ENCODE measurements around the gene PRTFDC1.
"Not testable (repeated sequence)": the region's sequence is repeated elsewhere in the genome, so short reads cannot be mapped to it uniquely, and the experiment has no call there.

PRTFDC1 gene

GRCh38 chr10:24840784-24841183, 111.6 kb downstream of the PRTFDC1 start:
- DNase-seq = no peak

DNA sequence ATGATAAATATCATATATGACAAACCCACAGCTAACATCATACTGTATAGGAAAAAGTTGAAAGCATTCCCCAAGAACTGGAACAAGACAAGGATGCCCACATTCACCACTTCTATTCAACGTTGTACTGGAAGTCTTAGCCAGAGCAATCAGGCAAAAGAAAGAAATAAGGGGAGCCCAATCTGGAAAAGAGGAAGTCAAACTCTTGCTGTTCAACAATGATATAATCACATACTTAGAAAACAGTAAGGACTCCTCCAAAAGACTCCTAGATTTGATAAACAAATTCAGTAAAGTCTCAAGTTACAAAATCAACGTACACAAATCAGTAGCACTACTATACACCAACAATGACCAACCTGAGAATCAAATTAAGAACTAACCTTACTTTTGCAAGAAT, 114.6 kb downstream of the PRTFDC1 start:
- not testable (repeated sequence) for DNase-seq

DNA sequence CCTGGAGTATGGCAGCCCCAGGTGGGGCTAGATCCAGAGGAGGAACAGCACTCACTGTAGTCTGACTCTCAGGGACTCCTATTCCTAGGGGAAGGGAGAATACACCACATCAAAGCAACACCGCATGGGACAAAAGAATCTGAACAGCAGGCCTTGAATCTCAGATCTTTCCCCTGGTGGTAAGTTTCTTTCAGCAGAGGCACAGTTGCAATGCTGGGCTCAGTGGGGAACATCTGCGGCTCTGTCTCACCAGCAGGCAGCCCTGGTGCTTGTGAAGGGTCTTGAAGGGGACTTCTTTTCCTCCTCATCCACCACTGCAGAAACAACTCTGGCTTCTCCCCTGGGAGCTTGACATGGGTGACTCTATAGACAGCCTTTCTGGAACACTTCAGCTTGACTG, 117.5 kb downstream of the PRTFDC1 start:
- DNase-seq = no peak

GRCh38 chr10:24826009-24826408, 126.4 kb downstream of the PRTFDC1 start:
- peak; percentile 48 for DNase-seq

GRCh38 chr10:24825551-24825950, 126.9 kb downstream of the PRTFDC1 start:
- DNase-seq = no peak

GRCh38 chr10:24824536-24824935, 127.9 kb downstream of the PRTFDC1 start:
- DNase-seq = no peak

- peak; percentile 37 for DNase-seq
Observed at GRCh38 chr10:24824124-24824523, 128.3 kb downstream of the PRTFDC1 start.

GRCh38 chr10:24822590-24822989, 129.8 kb downstream of the PRTFDC1 start:
- DNase-seq = no peak

- peak; percentile 45 for DNase-seq
Observed at GRCh38 chr10:24821986-24822385, 130.4 kb downstream of the PRTFDC1 start.

GRCh38 chr10:24816868-24817396, 135.5 kb downstream of the PRTFDC1 start:
- DNase-seq = no peak

DNA sequence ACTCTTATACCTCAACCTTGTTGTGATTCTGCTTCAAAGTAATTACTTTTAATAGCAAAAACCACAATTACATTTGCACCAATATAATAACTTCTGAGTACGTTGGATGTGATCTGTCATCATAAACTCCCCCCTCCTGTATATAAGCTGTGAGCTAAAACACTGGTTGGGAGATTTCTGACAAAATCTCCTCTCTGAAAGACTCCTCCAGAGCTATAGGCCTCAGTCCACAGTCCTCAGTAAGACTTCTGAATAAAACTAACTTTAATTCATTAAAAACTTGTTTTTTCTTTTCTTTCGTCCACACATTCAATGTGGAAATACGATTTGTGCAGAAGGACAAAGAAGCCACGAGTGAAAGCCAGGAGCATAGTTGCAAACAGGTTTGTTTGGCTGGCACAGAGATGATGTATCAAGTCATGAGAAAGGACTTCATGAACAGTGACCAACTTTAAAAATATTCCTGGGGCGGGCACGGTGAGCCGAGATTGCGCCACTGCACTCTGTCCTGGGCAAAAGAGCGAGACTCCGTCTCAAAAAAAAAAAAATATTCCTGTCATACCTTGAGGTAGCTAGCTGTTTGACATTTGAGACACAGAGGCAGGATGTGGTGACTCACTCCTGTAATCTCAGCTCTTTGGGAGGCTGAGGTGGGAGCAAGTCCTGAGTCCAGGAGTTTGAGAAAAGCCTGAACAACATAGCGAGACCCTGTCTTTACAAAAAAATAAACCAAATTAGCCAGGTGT, 137.7 kb downstream of the PRTFDC1 start:
- DNase-seq = peak; percentile 33

GRCh38 chr10:24813856-24814255, 138.6 kb downstream of the PRTFDC1 start:
- DNase-seq = no peak

GRCh38 chr10:24806262-24806661, 146.1 kb downstream of the PRTFDC1 start:
- DNase-seq = no peak

DNA sequence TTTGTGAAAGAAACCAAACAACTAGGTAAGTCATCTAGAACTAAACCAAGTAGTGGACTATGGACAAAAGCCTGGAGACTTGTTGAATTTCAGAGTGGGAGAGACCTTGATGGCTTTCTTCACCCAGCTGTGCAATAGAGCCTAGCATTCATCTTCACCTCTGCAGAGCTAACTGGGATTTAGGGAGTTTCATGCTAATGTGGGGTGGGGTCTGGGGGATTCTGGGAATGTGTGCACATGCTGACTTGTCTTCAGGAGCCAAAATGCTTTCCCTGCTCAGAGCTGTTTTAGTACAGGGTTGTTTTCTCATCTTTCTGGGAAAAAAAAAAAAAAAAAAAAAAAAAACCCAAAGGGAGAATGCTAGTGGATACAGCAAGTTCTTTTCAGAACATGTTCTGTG, 147.4 kb downstream of the PRTFDC1 start:
- DNase-seq = no peak

GRCh38 chr10:24804392-24804791, 148.0 kb downstream of the PRTFDC1 start:
- no peak for DNase-seq

GRCh38 chr10:24802378-24802777, 150.0 kb downstream of the PRTFDC1 start:
- no peak for DNase-seq

GRCh38 chr10:24800861-24801260, 151.5 kb downstream of the PRTFDC1 start:
- DNase-seq = no peak

Measured in DMS53 (cell line).